Lung (tissue), 12 donors: ENCODE data around the gene APOL3. TPM values are rescaled to one million over a fixed set of nuclear protein-coding genes. Genes with fewer than 3 reads are reported as not detected.

Experiments used
- ATAC-seq: fragments of 200-7000 bp; cut with Tn5 transposase; one replicate; pipeline ENCODE4 v1.9.1; 2020; ENCODE audit warnings: moderate number of reproducible peaks; ENCODE audit not compliant: insufficient read depth, low FRiP score
- DNase-seq, 3 donors: peaks; one replicate each; pipeline ENCODE4 v3.0.0-alpha.2; 2013 to 2017
- H3K27ac ChIP-seq, 2 donors: one replicate each; pipeline ENCODE4 v1.5.1; 2013; ENCODE audit warnings: mild to moderate bottlenecking in 2 of 2, moderate library complexity in 2 of 2, control low read depth in 1 of 2, inconsistent platforms in 1 of 2, low read depth in 1 of 2, low read length in 1 of 2
- H3K27me3 ChIP-seq, 3 donors: one replicate each; pipeline ENCODE4 v1.5.1; 2013; ENCODE audit warnings: low read length in 2 of 3; ENCODE audit not compliant: control insufficient read depth in 3 of 3, insufficient read depth in 3 of 3
- H3K36me3 ChIP-seq, 4 donors: one replicate each; pipeline ENCODE4 v1.5.1; 2013; ENCODE audit warnings: low read length in 4 of 4, mild to moderate bottlenecking in 1 of 4, moderate library complexity in 1 of 4; ENCODE audit not compliant: control insufficient read depth in 4 of 4, insufficient read depth in 4 of 4
- H3K4me1 ChIP-seq, 5 donors: one replicate each; pipeline ENCODE4 v1.5.1; 2013; ENCODE audit warnings: low read length in 5 of 5, mild to moderate bottlenecking in 2 of 5, moderate library complexity in 1 of 5; ENCODE audit not compliant: control insufficient read depth in 5 of 5, insufficient read depth in 5 of 5
- H3K4me3 ChIP-seq: one replicate; pipeline ENCODE4 v1.5.1; 2013; ENCODE audit warnings: mild to moderate bottlenecking, control low read depth, moderate library complexity
- H3K9ac ChIP-seq, 2 donors: one replicate each; pipeline ENCODE4 v1.5.1; 2013; ENCODE audit warnings: low read length in 2 of 2, control low read depth in 1 of 2; ENCODE audit not compliant: insufficient read depth in 1 of 2
- H3K9me3 ChIP-seq, 4 donors: one replicate each; pipeline ENCODE4 v1.5.1; 2013; ENCODE audit warnings: low read length in 3 of 4, mild to moderate bottlenecking in 1 of 4, moderate library complexity in 1 of 4; ENCODE audit not compliant: control insufficient read depth in 4 of 4, insufficient read depth in 3 of 4
- CTCF ChIP-seq: IDR thresholded peaks from 2 replicates; pipeline ENCODE4 v1.5.1; 2012; ENCODE audit warnings: mild to moderate bottlenecking; ENCODE audit errors: control extremely low read depth, extremely low read depth
- WGBS, 2 donors: extraction: QIAGEN DNeasy Blood & Tissue Kit; methylation state at CpG; one replicate each; pipeline ENCODE4 v1.1.7; 2013; 5-methylcytosine and 5-hydroxymethylcytosine counted together
- polyA plus RNA-seq, 2 donors: library from polyadenylated mRNA; stranded (reverse); fragments of 200-250 nt; gene quantifications; one replicate each; pipeline ENCODE4 v1.2.1, GENCODE V29; 2013
- total RNA-seq, 2 donors: library from RNA; depleted of rRNA in 1 of 2; stranded (reverse); fragments of >200 nt in 1 of 2; gene quantifications; one replicate each; pipeline ENCODE4 v1.2.1, GENCODE V29; 2014 to 2021
- donor health status: control.
- donor health status: control.
- donor health status: Bipolar disorder and iron deficiency.
- donor health status: healthy.
- donor health status: DM: yes; HTN: yes; CAD: no.

The APOL3 gene
- total and polyA plus RNA-seq, 4 donors = 26.2 to 50.9 (median 44.7) TPM

DNA sequence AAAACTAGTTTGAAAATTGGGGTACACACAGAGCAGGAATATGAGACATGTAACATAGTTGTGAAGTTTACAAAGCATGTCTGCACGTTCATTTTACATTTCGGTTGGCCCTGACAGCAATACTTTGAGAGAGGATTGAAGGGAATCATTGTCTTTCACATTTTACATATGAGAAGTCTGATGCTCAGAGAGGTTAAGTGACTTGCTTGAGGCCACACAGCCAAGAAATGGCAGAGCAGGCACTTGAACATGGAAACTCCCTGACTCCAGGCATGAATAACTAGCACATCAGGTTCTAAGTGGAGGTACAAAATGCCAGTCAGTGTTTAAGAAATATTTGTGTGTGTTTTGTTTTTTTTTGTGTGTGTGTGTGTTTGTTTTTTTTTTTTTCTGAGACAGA is 53.6 kb downstream of the APOL3 start:
- Histone ChIP-seq H3K27ac (no peak overlapping the region), H3K4me1 (peaks cover 0 to 8% (median 0%) of the 10 kb centered on the region in 5 donors), H3K27me3 (peaks cover 0 to 2% (median 0%) of the 10 kb centered on the region in 3 donors), H3K36me3 (no peaks in the 10 kb centered on the region), H3K4me3 (no peak overlapping the region), H3K9me3 (peaks cover 0 to 2% (median 0%) of the 10 kb centered on the region in 4 donors), H3K9ac (no peak overlapping the region)
- TF ChIP-seq CTCF = no peak
- ATAC-seq (no peak), DNase-seq (no peak)
- 92 to 97% methylated on average over 2 of the region's 2 CpGs for WGBS, 2 donors

DNA sequence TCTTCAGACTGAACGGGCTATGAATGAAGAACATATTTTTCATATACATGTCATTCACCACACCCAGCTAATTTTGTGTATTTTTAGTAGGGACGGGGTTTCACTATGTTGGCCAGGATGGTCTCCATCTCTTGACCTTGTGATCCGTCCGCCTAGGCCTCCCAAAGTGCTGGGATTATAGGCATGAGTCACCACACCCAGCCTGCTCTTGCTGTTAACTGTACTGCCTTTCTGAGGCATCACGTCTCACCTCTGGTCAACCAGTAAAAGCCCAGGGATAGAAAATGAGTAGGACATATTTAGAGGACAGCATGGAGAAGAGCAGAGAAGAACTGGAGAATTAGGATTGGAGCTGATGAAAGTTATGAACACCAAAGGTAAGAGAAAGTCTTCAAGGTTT is 55.6 kb downstream of the APOL3 start:
- no peak for TF ChIP-seq CTCF
- DNase-seq = no peak

DNA sequence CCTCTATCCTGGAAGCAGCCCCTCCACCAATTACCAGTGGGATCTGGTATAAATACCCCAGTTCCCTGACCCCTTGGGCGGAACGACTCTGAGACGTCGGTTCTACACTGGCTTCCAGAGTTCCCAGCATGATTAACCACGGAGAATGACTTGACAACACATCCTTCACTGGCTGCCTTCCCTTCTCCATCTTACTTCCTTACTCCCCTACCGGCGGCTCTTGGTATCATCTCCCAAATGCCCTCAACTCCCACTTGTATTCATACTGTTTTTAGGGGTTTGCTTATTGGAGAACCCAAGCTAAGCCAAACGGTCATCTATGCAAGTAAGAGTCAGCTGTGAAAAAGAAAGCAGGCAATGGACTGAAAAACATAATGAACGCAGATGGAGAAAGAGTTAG is 56.1 kb downstream of the APOL3 start:
- WGBS, 2 donors = 72 to 79% methylated on average over 9 of the region's 9 CpGs
- Histone ChIP-seq H3K36me3 (no peaks in the 10 kb centered on the region), H3K4me1 (no peaks in the 10 kb centered on the region), H3K27ac (no peak overlapping the region), H3K4me3 (no peak overlapping the region), H3K9me3 (no peaks in the 10 kb centered on the region), H3K9ac (no peak overlapping the region), H3K27me3 (peaks cover 0 to 2% (median 0%) of the 10 kb centered on the region in 3 donors)
- TF ChIP-seq CTCF = no peak
- DNase-seq = no peak
- no peak for ATAC-seq

More for the DNA sequence above, 55.6 kb downstream of the APOL3 start:
- H3K9ac ChIP-seq = no peak overlapping the region
- peaks cover 0 to 2% (median 0%) of the 10 kb centered on the region in 3 donors for H3K27me3 ChIP-seq
- H3K9me3 ChIP-seq = no peaks in the 10 kb centered on the region
- 83 to 85% methylated on average over 5 of the region's 5 CpGs for WGBS, 2 donors
- H3K27ac ChIP-seq = no peak overlapping the region
- peaks cover 0 to 1% (median 0%) of the 10 kb centered on the region in 5 donors for H3K4me1 ChIP-seq
- ATAC-seq = no peak
- H3K4me3 ChIP-seq = no peak overlapping the region
- H3K36me3 ChIP-seq = no peaks in the 10 kb centered on the region

GRCh38 chr22:36103891-36104290 is 56.7 kb downstream of the APOL3 start:
- DNase-seq = no peak
- TF ChIP-seq CTCF = no peak
- peaks cover 0 to 2% (median 0%) of the 10 kb centered on the region in 3 donors for H3K27me3 ChIP-seq
- no peak overlapping the region for H3K9ac ChIP-seq
- no peaks in the 10 kb centered on the region for H3K9me3 ChIP-seq
- no peak overlapping the region for H3K4me3 ChIP-seq
- H3K4me1 ChIP-seq = no peaks in the 10 kb centered on the region
- no peak for ATAC-seq
- no peak overlapping the region for H3K27ac ChIP-seq
- WGBS, 2 donors = 89 to 90% methylated on average over 16 of the region's 16 CpGs
- no peaks in the 10 kb centered on the region for H3K36me3 ChIP-seq
